A673 (cell line): ENCODE data around the gene LSM6. TPM values are rescaled to one million over a fixed set of nuclear protein-coding genes. Genes with fewer than 3 reads are reported as not detected.

Source experiments
- BruUV-seq: library from RNA; stranded (reverse); fragments of 400-500 nt; replicated peaks from 2 replicates; lab custom pipeline; 2021; lab: Mats Ljungman, UMichigan
- CTCF ChIA-PET: fragments of 300-600 bp; sonication (Branson Sonifier 250); formaldehyde crosslinking; loops from one replicate; lab custom pipeline; 2022; ENCODE audit warnings: antibody characterized with exemption; lab: Charles Lee
- POLR2A ChIA-PET: fragments of 300-600 bp; sonication (Branson Sonifier 250); formaldehyde crosslinking; loops from one replicate; lab custom pipeline; 2022; ENCODE audit warnings: antibody characterized with exemption; ENCODE audit not compliant: low non-redundant PET; lab: Charles Lee
- DNase-seq: peaks from one replicate; pipeline ENCODE4 v3.0.0-alpha.2; 2015; ENCODE audit warnings: low spot score
- H3K27ac ChIP-seq: fragments of 200-600 bp; sonication (generic); 2 replicates; pipeline ENCODE4 v1.5.1; 2016; ENCODE audit warnings: mixed run types, low read depth, mild to moderate bottlenecking, mixed read lengths, antibody characterized with exemption, low read length; ENCODE audit not compliant: poor library complexity, severe bottlenecking
- H3K27me3 ChIP-seq: fragments of 200-600 bp; sonication (generic); replicated peaks from 2 replicates; pipeline ENCODE4 v1.6.1; 2017; ENCODE audit warnings: mixed run types, low read depth, mild to moderate bottlenecking, mixed read lengths, antibody characterized with exemption, low read length; ENCODE audit not compliant: insufficient read depth, poor library complexity
- H3K36me3 ChIP-seq: fragments of 200-600 bp; sonication (generic); 2 replicates; pipeline ENCODE4 v1.6.1; 2016; ENCODE audit warnings: mixed run types, mild to moderate bottlenecking, mixed read lengths, antibody characterized with exemption, low read length; ENCODE audit not compliant: insufficient read depth, poor library complexity, severe bottlenecking
- H3K4me1 ChIP-seq: fragments of 200-600 bp; sonication (generic); 2 replicates; pipeline ENCODE4 v1.6.1; 2017; ENCODE audit warnings: mixed run types, mild to moderate bottlenecking, mixed read lengths, antibody characterized with exemption, low read length; ENCODE audit not compliant: insufficient read depth, poor library complexity, severe bottlenecking
- H3K4me3 ChIP-seq: fragments of 200-600 bp; sonication (generic); 2 replicates; pipeline ENCODE4 v1.5.1; 2016; ENCODE audit warnings: low read depth, mixed run types, mild to moderate bottlenecking, mixed read lengths, low read length; ENCODE audit not compliant: poor library complexity, severe bottlenecking
- H3K9me3 ChIP-seq: fragments of 200-600 bp; sonication (generic); 2 replicates; pipeline ENCODE4 v1.6.1; 2016; ENCODE audit warnings: mixed run types, low read depth, mild to moderate bottlenecking, mixed read lengths, antibody characterized with exemption, low read length; ENCODE audit not compliant: poor library complexity, severe bottlenecking
- EZH2 ChIP-seq: fragments of 200-600 bp; sonication (generic); IDR thresholded peaks from 2 replicates; pipeline ENCODE4 v1.6.1; 2017; ENCODE audit warnings: borderline replicate concordance, low read depth, mild to moderate bottlenecking, mixed read lengths, antibody characterized with exemption, low read length; ENCODE audit not compliant: poor library complexity, severe bottlenecking
- intact Hi-C: fragments of 100-400 bp; cut with micrococcal nuclease; formaldehyde crosslinking; loops from one replicate; pipeline ENCODE4 v1.10.0; 2022; ENCODE audit not compliant: unreplicated experiment
- total RNA-seq: library from RNA; stranded (reverse); gene quantifications from 2 replicates; pipeline ENCODE4 v1.2.3, GENCODE V29; 2021
- TF ChIP-seq, protein P1 (sequence below): fragments of 300-800, 200-600 bp; sonication (generic); conservative IDR thresholded peaks from 2 replicates; pipeline ENCODE4 v1.5.1; 2017; ENCODE audit warnings: low read depth, mild to moderate bottlenecking, antibody characterized with exemption, low read length, moderate library complexity, mixed read lengths

The LSM6 gene
- total RNA-seq, 1 experiment from 2014 or later: 61.7 TPM

DNA sequence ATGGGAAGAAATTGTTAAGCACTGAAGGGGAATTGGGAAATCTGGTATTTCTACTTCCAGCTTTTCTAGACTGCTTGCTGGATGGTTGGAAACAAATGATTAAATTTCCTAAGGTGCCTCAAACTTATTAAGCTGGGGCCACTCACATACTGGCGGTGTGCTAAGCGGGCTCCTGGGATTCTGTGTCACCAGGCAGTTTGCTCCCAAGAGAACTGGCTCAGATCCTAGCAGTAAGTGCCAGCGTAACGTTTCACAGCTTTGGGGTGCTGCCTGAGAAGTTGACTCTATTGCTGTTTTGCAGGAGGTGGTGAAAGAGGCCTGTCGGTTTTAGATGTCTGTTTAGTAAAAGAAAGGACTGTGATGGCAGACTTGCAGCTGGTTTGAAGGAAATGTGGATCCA lies 31.9 kb downstream of the LSM6 start:
- TF ChIP-seq, protein P1, sequence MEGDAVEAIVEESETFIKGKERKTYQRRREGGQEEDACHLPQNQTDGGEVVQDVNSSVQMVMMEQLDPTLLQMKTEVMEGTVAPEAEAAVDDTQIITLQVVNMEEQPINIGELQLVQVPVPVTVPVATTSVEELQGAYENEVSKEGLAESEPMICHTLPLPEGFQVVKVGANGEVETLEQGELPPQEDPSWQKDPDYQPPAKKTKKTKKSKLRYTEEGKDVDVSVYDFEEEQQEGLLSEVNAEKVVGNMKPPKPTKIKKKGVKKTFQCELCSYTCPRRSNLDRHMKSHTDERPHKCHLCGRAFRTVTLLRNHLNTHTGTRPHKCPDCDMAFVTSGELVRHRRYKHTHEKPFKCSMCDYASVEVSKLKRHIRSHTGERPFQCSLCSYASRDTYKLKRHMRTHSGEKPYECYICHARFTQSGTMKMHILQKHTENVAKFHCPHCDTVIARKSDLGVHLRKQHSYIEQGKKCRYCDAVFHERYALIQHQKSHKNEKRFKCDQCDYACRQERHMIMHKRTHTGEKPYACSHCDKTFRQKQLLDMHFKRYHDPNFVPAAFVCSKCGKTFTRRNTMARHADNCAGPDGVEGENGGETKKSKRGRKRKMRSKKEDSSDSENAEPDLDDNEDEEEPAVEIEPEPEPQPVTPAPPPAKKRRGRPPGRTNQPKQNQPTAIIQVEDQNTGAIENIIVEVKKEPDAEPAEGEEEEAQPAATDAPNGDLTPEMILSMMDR: no peak
- Histone ChIP-seq H3K36me3 (no peaks in the 10 kb centered on the region), H3K4me3 (no peak overlapping the region), H3K4me1 (no peaks in the 10 kb centered on the region), H3K27ac (no peak overlapping the region), H3K9me3 (no peaks in the 10 kb centered on the region), H3K27me3 (no peaks in the 10 kb centered on the region)
- intact Hi-C loops: no loop called here
- DNase-seq: no peak
- ChIA-PET POLR2A (no interaction called here), CTCF (no interaction called here)
- no TSS peak for BruUV-seq

DNA sequence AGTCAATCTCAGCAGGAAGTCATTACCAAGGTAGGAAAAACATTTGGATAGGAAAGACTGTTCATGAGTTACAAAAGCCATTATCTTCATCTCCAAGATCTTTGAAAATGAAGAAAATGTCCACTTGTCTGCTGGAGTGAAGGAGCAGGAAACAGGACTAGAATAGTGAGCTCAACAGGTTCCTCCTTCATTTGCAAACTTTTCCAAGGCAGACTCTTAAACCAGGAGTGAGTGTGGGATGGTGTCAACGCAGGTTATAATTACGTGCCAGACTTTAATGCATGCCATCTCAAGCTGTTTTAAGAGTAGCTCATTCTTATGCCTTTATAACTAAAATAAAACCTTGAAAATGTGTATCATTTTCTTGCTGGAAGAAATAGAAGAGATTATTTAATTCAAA lies 35.4 kb downstream of the LSM6 start:
- no peaks in the 10 kb centered on the region for H3K4me1 ChIP-seq
- DNase-seq: no peak
- ChIA-PET POLR2A (no interaction called here), CTCF (no interaction called here)
- no peak for TF ChIP-seq EZH2
- TF ChIP-seq, protein P1: no peak
- BruUV-seq: no TSS peak
- intact Hi-C loops: no loop called here
- no peaks in the 10 kb centered on the region for H3K27me3 ChIP-seq
- no peaks in the 10 kb centered on the region for H3K9me3 ChIP-seq
- no peaks in the 10 kb centered on the region for H3K36me3 ChIP-seq
- no peak overlapping the region for H3K27ac ChIP-seq
- H3K4me3 ChIP-seq: no peak overlapping the region

DNA sequence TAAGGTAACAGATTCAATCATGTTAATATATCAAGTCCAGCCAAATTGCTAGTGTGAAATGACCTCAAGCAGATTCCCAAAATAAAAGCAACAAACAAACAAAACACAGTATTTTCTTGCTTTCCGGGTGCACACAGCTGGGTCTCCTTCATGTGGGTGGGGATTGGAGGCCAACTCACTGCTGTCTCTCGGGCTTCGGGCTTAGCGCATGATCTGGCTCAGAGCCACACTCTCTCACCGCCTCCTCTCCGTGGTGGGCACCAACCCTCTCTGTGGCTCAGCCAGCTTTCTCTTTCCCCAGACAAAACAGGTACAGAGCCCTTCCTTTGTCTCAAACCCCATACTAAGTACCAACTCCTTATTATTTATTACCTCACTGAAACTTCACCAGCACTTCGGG lies 35.9 kb downstream of the LSM6 start:
- POLR2A ChIA-PET: no interaction called here
- no peaks in the 10 kb centered on the region for H3K27me3 ChIP-seq
- H3K36me3 ChIP-seq: no peaks in the 10 kb centered on the region
- H3K27ac ChIP-seq: no peak overlapping the region
- peak; percentile 18 for DNase-seq
- intact Hi-C loops: no loop called here
- H3K4me1 ChIP-seq: no peaks in the 10 kb centered on the region
- TF ChIP-seq, protein P1: no peak
- no peak for TF ChIP-seq EZH2
- no TSS peak for BruUV-seq
- H3K4me3 ChIP-seq: no peak overlapping the region
- CTCF ChIA-PET: no interaction called here
- no peaks in the 10 kb centered on the region for H3K9me3 ChIP-seq
